T-helper 1 cell (primary cell): ENCODE data around the gene TMEM263.
"Not testable (repeated sequence)": the region's sequence is repeated elsewhere in the genome, so short reads cannot be mapped to it uniquely, and the experiment has no call there.

Source experiments
- DNase-seq, 5 donors: peaks; one replicate each; pipeline ENCODE4 v3.0.0-alpha.2; 2012 to 2020
- total RNA-seq, 4 donors: gene quantifications; one replicate each; lab custom pipeline; 2026; lab: John Stamatoyannopoulos, UW

The TMEM263 gene
- 15.0 to 41.4 (median 32.3) reads per million in 4 donors for total RNA-seq

- peak; percentile 79 to 91 (median 84) for DNase-seq
Measured at GRCh38 chr12:106955377-106956047, at the start of gene TMEM263. TMEM263 (plus strand) TSS chr12:106955907; CDS start chr12:106967117, 11,210 bp downstream.

- no peak for DNase-seq
Measured at GRCh38 chr12:106906715-106907114, 49.0 kb upstream of the TMEM263 start.

GRCh38 chr12:106907411-106907810, 48.3 kb upstream of the TMEM263 start:
- DNase-seq = no peak

- no peak for DNase-seq
Measured at GRCh38 chr12:106907846-106908245, 47.9 kb upstream of the TMEM263 start.

GRCh38 chr12:106908561-106908960, 47.1 kb upstream of the TMEM263 start:
- DNase-seq = no peak

- peak in 1 of 5 donors; percentile 13 for DNase-seq
Measured at GRCh38 chr12:106910202-106910601, 45.5 kb upstream of the TMEM263 start.

- no peak for DNase-seq
Measured at GRCh38 chr12:106911581-106911980, 44.1 kb upstream of the TMEM263 start.

GRCh38 chr12:106913456-106913855, 42.3 kb upstream of the TMEM263 start:
- DNase-seq = no peak

GRCh38 chr12:106914796-106915634, 40.7 kb upstream of the TMEM263 start:
- peak in 1 of 5 donors; percentile 66 for DNase-seq

GRCh38 chr12:106915635-106916026, 40.1 kb upstream of the TMEM263 start:
- no peak for DNase-seq

- no peak for DNase-seq
Measured at GRCh38 chr12:106917503-106917902, 38.2 kb upstream of the TMEM263 start.

GRCh38 chr12:106918746-106919145, 37.0 kb upstream of the TMEM263 start:
- DNase-seq = no peak

- peak in 2 of 5 donors; percentile 19 to 24 for DNase-seq
Measured at GRCh38 chr12:106919910-106920544, 35.7 kb upstream of the TMEM263 start.

- not testable (repeated sequence) for DNase-seq
Measured at GRCh38 chr12:106921976-106922375, 33.7 kb upstream of the TMEM263 start.

- not testable (repeated sequence) for DNase-seq
Measured at GRCh38 chr12:106923594-106923993, 32.1 kb upstream of the TMEM263 start.

- DNase-seq = no peak
Measured at GRCh38 chr12:106924268-106924861, 31.3 kb upstream of the TMEM263 start.

GRCh38 chr12:106926657-106927056, 29.1 kb upstream of the TMEM263 start:
- DNase-seq = no peak

GRCh38 chr12:106934277-106934676, 21.4 kb upstream of the TMEM263 start:
- DNase-seq = no peak

- DNase-seq = no peak
Measured at GRCh38 chr12:106941481-106942156, 14.1 kb upstream of the TMEM263 start.

GRCh38 chr12:106942775-106943174, 12.9 kb upstream of the TMEM263 start:
- DNase-seq = no peak

GRCh38 chr12:106945261-106945851, 10.4 kb upstream of the TMEM263 start:
- no peak for DNase-seq

- DNase-seq = no peak
Measured at GRCh38 chr12:106947461-106947860, 8.2 kb upstream of the TMEM263 start.
